Panc1 (cell line): ENCODE data around the gene DPM3.

Source experiments
- CTCF ChIP-seq: fragments of 450-650 bp; IDR thresholded peaks from 2 replicates; pipeline ENCODE4 v1.5.1; 2017; ENCODE audit warnings: mild to moderate bottlenecking
- POLR2AphosphoS5 ChIP-seq: IDR thresholded peaks from 2 replicates; pipeline ENCODE4 v1.6.1; 2012; ENCODE audit warnings: mild to moderate bottlenecking, low read depth, low read length, moderate library complexity
- REST ChIP-seq, 2 experiments: IDR thresholded peaks; 2 replicates each; pipeline ENCODE4 v1.6.1; 2011 to 2012; ENCODE audit warnings: low read depth in 2 of 2, control low read depth in 1 of 2, low read length in 1 of 2, mild to moderate bottlenecking in 1 of 2, moderate library complexity in 1 of 2; ENCODE audit not compliant: insufficient read depth in 1 of 2
- SIN3A ChIP-seq: IDR thresholded peaks from 2 replicates; pipeline ENCODE4 v1.6.1; 2012; ENCODE audit warnings: low read depth, mild to moderate bottlenecking, low read length, moderate library complexity, borderline replicate concordance; ENCODE audit not compliant: insufficient read depth
- TCF7L2 ChIP-seq: IDR thresholded peaks from 2 replicates; pipeline ENCODE4 v1.6.1; 2011; ENCODE audit warnings: mild to moderate bottlenecking, low read depth, low read length, inconsistent platforms

GRCh38 chr1:155125511-155125945 lies 14.8 kb downstream of the DPM3 start:
- TF ChIP-seq POLR2AphosphoS5: no peak
- TF ChIP-seq CTCF: no peak
- no peak for TF ChIP-seq REST (IDR thresholded peaks at IDR 0.05; ENCODE audit: insufficient read depth in 1 of 2, low read depth in 2 of 2, low read length in 1 of 2)
- no peak for TF ChIP-seq TCF7L2
- TF ChIP-seq SIN3A: no peak
